Tibial nerve (tissue), 4 donors: ENCODE measurements around the gene NOC4L. TPM values are rescaled to one million over a fixed set of nuclear protein-coding genes. Genes with fewer than 3 reads are reported as not detected.

Experiments
- DNase-seq, 2 donors: peaks; one replicate each; pipeline ENCODE4 v3.0.0-alpha.2; 2019; ENCODE audit warnings: low spot score in 2 of 2
- H3K27ac ChIP-seq, 4 donors: fragments of 200-600 bp; sonication (generic) in 3 of 4; one replicate each; pipeline ENCODE4 v1.5.1; 2017 to 2019; ENCODE audit warnings: mild to moderate bottlenecking in 1 of 4
- H3K27me3 ChIP-seq, 2 donors: fragments of 200-600 bp; sonication (generic) in 1 of 2; one replicate each; pipeline versions ENCODE4 v1.5.1 to v1.6.0; 2017 to 2019
- H3K36me3 ChIP-seq, 3 donors: fragments of 200-600 bp; sonication (generic); one replicate each; pipeline ENCODE4 v1.5.1; 2018 to 2019
- H3K4me1 ChIP-seq, 4 donors: fragments of 200-600 bp; sonication (generic) in 3 of 4; one replicate each; pipeline ENCODE4 v1.5.1; 2017 to 2019
- H3K4me3 ChIP-seq, 4 donors: fragments of 200-600 bp; sonication (generic) in 3 of 4; one replicate each; pipeline ENCODE4 v1.5.1; 2017 to 2019; ENCODE audit warnings: mild to moderate bottlenecking in 1 of 4, moderate library complexity in 1 of 4
- H3K9me3 ChIP-seq, 4 donors: fragments of 200-600 bp; sonication (generic) in 3 of 4; one replicate each; pipeline ENCODE4 v1.5.1; 2017 to 2019
- EP300 ChIP-seq, 2 donors: sonication (generic); formaldehyde crosslinking; IDR thresholded peaks; one replicate each; pipeline ENCODE4 v1.6.1; 2017; ENCODE audit warnings: antibody characterized with exemption in 2 of 2, mild to moderate bottlenecking in 1 of 2
- POLR2A ChIP-seq, 2 donors: fragments of 450-650 bp; IDR thresholded peaks; one replicate each; pipeline ENCODE4 v1.6.1; 2017; ENCODE audit warnings: antibody characterized with exemption in 2 of 2, mild to moderate bottlenecking in 2 of 2, moderate library complexity in 2 of 2
- WGBS, 2 donors: methylation state at CpG; one replicate each; pipeline ENCODE4 v1.1.5; 2018; 5-methylcytosine and 5-hydroxymethylcytosine counted together
- total RNA-seq, 4 donors: library from RNA; depleted of rRNA; stranded (reverse); fragments of >200 nt; gene quantifications; one replicate each; pipeline ENCODE4 v1.1.0, GENCODE V29; 2016
- TF ChIP-seq, protein P1 (sequence below), 5 experiments: fragments of 200-600 bp in 3 of 5; fragments of 450-650 bp in 2 of 5; sonication (generic) in 3 of 5; IDR thresholded peaks; one replicate each; pipeline ENCODE4 v1.5.1; 2016 to 2019; ENCODE audit warnings: antibody characterized with exemption in 5 of 5, mild to moderate bottlenecking in 3 of 5, moderate library complexity in 2 of 5

Gene NOC4L
- total RNA-seq, 4 donors from 2014 or later: 8.2 to 24.9 (median 17.0) TPM

DNA sequence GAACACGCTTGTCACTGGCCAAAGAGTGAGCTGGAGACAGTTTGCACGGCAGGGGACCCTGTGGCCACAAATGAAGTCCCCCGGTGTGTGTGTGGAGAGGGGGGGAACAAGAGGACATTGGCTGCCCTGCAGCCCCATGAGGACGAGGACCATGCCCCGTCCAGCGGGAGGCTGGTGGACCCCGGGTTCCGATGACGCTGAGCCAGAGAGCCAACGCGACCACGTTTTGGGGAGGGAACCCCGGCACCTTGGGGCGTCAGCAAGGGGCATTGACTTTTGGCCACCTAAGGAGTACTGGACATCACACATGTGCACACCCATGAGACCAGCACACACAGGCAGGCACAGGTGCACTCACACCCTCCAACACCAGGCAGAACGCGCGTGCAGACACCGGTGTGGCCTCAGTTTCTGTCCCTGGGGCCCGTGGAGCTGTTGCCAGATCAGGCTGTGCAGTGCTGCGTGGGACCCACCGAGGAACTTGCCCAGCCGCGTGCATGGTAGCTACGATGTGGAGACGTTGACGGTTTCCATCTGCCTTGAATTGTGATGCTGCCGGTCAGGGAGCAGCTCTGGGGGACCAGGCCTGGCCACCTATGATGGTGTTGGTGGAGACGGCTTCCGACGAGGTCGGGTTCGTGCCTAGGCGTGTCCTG, 26.5 kb downstream of the NOC4L start:
- peaks cover 0 to 69% of the 10 kb centered on the region in 2 donors for H3K27me3 ChIP-seq
- H3K36me3 ChIP-seq: no peaks in the 10 kb centered on the region
- DNase-seq: no peak
- TF ChIP-seq EP300 (IDR thresholded peaks at IDR 0.05) (no peak), POLR2A (IDR thresholded peaks at IDR 0.05) (no peak)
- TF ChIP-seq, protein P1, sequence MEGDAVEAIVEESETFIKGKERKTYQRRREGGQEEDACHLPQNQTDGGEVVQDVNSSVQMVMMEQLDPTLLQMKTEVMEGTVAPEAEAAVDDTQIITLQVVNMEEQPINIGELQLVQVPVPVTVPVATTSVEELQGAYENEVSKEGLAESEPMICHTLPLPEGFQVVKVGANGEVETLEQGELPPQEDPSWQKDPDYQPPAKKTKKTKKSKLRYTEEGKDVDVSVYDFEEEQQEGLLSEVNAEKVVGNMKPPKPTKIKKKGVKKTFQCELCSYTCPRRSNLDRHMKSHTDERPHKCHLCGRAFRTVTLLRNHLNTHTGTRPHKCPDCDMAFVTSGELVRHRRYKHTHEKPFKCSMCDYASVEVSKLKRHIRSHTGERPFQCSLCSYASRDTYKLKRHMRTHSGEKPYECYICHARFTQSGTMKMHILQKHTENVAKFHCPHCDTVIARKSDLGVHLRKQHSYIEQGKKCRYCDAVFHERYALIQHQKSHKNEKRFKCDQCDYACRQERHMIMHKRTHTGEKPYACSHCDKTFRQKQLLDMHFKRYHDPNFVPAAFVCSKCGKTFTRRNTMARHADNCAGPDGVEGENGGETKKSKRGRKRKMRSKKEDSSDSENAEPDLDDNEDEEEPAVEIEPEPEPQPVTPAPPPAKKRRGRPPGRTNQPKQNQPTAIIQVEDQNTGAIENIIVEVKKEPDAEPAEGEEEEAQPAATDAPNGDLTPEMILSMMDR (IDR thresholded peaks at IDR 0.05): no peak
- no peak overlapping the region for H3K4me3 ChIP-seq
- peaks cover 0 to 4% (median 0%) of the 10 kb centered on the region in 4 donors for H3K9me3 ChIP-seq
- WGBS, 2 donors: 80 to 84% methylated on average over 23 to 31 of the region's 33 CpGs
- peaks cover 0 to 4% (median 0%) of the 10 kb centered on the region in 4 donors for H3K4me1 ChIP-seq
- H3K27ac ChIP-seq: no peak overlapping the region

DNA sequence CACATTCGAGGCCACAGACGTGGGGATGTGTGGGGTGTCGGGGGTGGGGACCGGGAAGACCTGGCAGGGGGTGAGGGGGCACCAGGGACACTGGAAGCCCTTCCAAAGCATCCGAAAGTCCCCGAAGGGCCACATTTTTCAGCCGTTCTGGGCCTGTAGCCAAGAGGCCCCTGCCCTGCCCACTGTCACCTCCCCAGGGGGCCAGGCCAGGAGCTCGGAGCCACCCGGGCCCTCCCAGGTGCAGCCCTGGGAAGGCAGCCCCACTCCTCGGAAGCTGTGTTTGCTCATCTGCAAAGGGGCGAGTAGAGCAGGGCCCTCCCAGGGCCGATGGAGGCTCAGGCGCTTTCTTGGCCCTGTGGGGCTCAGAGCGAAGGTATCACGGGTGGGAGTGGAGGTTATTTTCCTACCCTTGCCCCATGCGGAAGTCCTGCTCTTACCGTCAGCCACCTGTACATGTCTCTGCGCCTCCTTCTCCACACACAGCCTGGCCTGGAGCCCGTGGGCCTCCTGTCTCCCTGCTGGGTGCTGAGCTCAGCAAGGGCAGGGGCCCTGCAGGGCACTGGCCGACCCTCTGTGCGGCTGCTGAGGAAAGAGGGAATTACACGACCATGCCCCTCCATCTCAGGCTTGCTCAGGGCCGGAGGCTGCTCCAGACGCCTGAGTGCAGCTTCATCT, 27.2 kb downstream of the NOC4L start:
- peaks cover 0 to 4% (median 0%) of the 10 kb centered on the region in 4 donors for H3K4me1 ChIP-seq
- no peak overlapping the region for H3K27ac ChIP-seq
- peaks cover 0 to 75% of the 10 kb centered on the region in 2 donors for H3K27me3 ChIP-seq
- no peak for DNase-seq
- no peak for TF ChIP-seq EP300 (IDR thresholded peaks at IDR 0.05)
- TF ChIP-seq, protein P1 (IDR thresholded peaks at IDR 0.05): no peak
- TF ChIP-seq POLR2A (IDR thresholded peaks at IDR 0.05): no peak
- no peak overlapping the region for H3K4me3 ChIP-seq
- H3K9me3 ChIP-seq: peaks cover 0 to 4% (median 0%) of the 10 kb centered on the region in 4 donors
- H3K36me3 ChIP-seq: no peaks in the 10 kb centered on the region
- WGBS, 2 donors: 53 to 63% methylated on average over 19 to 23 of the region's 24 CpGs

DNA sequence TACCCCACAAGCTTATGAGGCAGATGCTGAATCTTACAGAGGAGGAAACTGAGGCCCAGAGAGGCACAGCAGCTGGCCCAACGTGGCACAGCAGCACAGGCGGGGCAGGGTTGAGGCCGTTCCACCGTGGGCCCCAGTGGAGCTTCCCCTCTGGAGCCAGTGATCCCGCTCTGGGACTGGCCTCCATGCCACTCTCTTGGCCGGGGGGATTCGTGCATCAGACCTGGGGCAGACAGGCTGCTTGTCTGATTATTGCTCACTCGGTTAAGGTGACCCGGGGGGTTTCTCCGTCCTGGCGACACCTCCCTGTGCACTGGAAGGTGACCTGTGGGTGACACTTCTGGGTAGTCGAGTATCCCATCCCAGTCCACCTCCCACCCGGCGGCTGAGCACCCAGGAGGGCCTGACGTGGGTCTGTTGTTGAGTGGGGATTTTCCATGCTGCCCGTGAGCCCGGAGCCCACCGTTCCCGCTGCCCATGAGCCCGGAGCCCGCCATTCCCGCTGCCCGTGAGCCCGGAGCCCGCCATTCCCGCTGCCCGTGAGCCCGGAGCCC, 27.8 kb downstream of the NOC4L start:
- no peak overlapping the region for H3K4me3 ChIP-seq
- no peaks in the 10 kb centered on the region for H3K36me3 ChIP-seq
- peaks cover 0 to 4% (median 0%) of the 10 kb centered on the region in 4 donors for H3K4me1 ChIP-seq
- H3K9me3 ChIP-seq: peaks cover 0 to 4% (median 0%) of the 10 kb centered on the region in 4 donors
- H3K27me3 ChIP-seq: peaks cover 0 to 81% of the 10 kb centered on the region in 2 donors
- H3K27ac ChIP-seq: no peak overlapping the region
- WGBS, 2 donors: 65 to 77% methylated on average over 19 to 28 of the region's 28 CpGs
- DNase-seq: no peak
- no peak for TF ChIP-seq POLR2A (IDR thresholded peaks at IDR 0.05)
- TF ChIP-seq EP300 (IDR thresholded peaks at IDR 0.05): no peak
- TF ChIP-seq, protein P1 (IDR thresholded peaks at IDR 0.05): no peak

DNA sequence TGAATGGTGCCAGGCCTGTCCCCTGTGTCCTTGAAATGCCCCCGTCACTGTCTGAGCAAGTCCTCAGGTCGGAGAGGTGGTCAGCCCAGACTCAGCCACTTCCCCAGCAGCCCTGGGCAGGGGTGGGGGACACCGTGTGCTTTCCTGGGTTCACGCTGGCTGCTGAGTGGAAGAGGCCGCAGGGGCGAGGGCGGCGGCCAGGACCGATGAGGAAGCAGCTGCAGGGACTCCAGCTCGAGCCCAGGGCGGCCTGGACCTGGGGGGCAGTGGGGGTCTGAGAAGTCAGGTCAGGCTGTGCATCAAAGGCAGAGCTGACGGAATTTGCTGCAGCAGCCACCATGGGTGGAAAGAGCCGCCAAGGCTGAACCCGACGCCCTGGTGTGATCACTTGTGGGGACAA, 28.4 kb downstream of the NOC4L start:
- Histone ChIP-seq H3K27ac (no peak overlapping the region), H3K36me3 (no peaks in the 10 kb centered on the region), H3K4me1 (peaks cover 0 to 4% (median 0%) of the 10 kb centered on the region in 4 donors), H3K9me3 (peaks cover 0 to 4% (median 0%) of the 10 kb centered on the region in 4 donors), H3K27me3 (peaks cover 0 to 87% of the 10 kb centered on the region in 2 donors), H3K4me3 (no peak overlapping the region)
- TF ChIP-seq, protein P1 (IDR thresholded peaks at IDR 0.05): no peak
- TF ChIP-seq POLR2A (IDR thresholded peaks at IDR 0.05) (no peak), EP300 (IDR thresholded peaks at IDR 0.05) (no peak)
- DNase-seq: no peak
- 51 to 68% methylated on average over 15 of the region's 15 CpGs for WGBS, 2 donors
